ENCODE measurements around the gene GSTM1.
"Not testable (repeated sequence)": the region's sequence is repeated elsewhere in the genome, so short reads cannot be mapped to it uniquely, and the experiment has no call there.

GSTM1 gene

GRCh38 chr1:109697066-109697465, 9.4 kb downstream of the GSTM1 start:
- no peak for DNase-seq (ENCODE audit: low read depth, low spot score)

GRCh38 chr1:109697861-109698260, 10.2 kb downstream of the GSTM1 start:
- not testable (repeated sequence) for DNase-seq (ENCODE audit: low read depth, low spot score)

GRCh38 chr1:109702940-109703339, 15.3 kb downstream of the GSTM1 start:
- not testable (repeated sequence) for DNase-seq (ENCODE audit: low read depth, low spot score)

- DNase-seq (ENCODE audit: low read depth, low spot score), result no peak
Observed at GRCh38 chr1:109704173-109704572, 16.6 kb downstream of the GSTM1 start.

GRCh38 chr1:109705411-109705810, 17.8 kb downstream of the GSTM1 start:
- no peak for DNase-seq (ENCODE audit: low read depth, low spot score)

- peak; percentile 0 for DNase-seq (ENCODE audit: low read depth, low spot score)
Observed at GRCh38 chr1:109708949-109709348, 21.3 kb downstream of the GSTM1 start.

- not testable (repeated sequence) for DNase-seq (ENCODE audit: low read depth, low spot score)
Observed at GRCh38 chr1:109709822-109710221, 22.2 kb downstream of the GSTM1 start.

GRCh38 chr1:109711593-109712320, 24.1 kb downstream of the GSTM1 start, which contains the start of gene GSTM5:
TSS of gene GSTM5 (plus strand) at chr1:109712251. CDS start at chr1:109712313, 62 bp downstream.
- DNase-seq (ENCODE audit: low read depth, low spot score), result peak; percentile 1

- DNase-seq (ENCODE audit: low read depth, low spot score), result no peak
Observed at GRCh38 chr1:109712321-109712864, 24.8 kb downstream of the GSTM1 start.

GRCh38 chr1:109713636-109714035, 26.0 kb downstream of the GSTM1 start:
- DNase-seq (ENCODE audit: low read depth, low spot score), result no peak

GRCh38 chr1:109714661-109715372, 27.2 kb downstream of the GSTM1 start:
- peak; percentile 0 for DNase-seq (ENCODE audit: low read depth, low spot score)

- peak; percentile 0 for DNase-seq (ENCODE audit: low read depth, low spot score)
Observed at GRCh38 chr1:109716121-109716520, 28.5 kb downstream of the GSTM1 start.

GRCh38 chr1:109716570-109717090, 29.0 kb downstream of the GSTM1 start:
- no peak for DNase-seq (ENCODE audit: low read depth, low spot score)

GRCh38 chr1:109717729-109718128, 30.1 kb downstream of the GSTM1 start:
- DNase-seq (ENCODE audit: low read depth, low spot score), result no peak

GRCh38 chr1:109718495-109718894, 30.9 kb downstream of the GSTM1 start:
- peak; percentile 18 for DNase-seq (ENCODE audit: low read depth, low spot score)

- DNase-seq (ENCODE audit: low read depth, low spot score), result peak; percentile 31
Observed at GRCh38 chr1:109719337-109719837, 31.8 kb downstream of the GSTM1 start.

- DNase-seq (ENCODE audit: low read depth, low spot score), result no peak
Observed at GRCh38 chr1:109721042-109721441, 33.4 kb downstream of the GSTM1 start.

GRCh38 chr1:109721971-109722370, 34.4 kb downstream of the GSTM1 start:
- no peak for DNase-seq (ENCODE audit: low read depth, low spot score)

- DNase-seq (ENCODE audit: low read depth, low spot score), result peak; percentile 18
Observed at GRCh38 chr1:109722908-109723691, 35.5 kb downstream of the GSTM1 start.

- no peak for DNase-seq (ENCODE audit: low read depth, low spot score)
Observed at GRCh38 chr1:109724933-109725332, 37.3 kb downstream of the GSTM1 start.

- DNase-seq (ENCODE audit: low read depth, low spot score), result no peak
Observed at GRCh38 chr1:109725510-109725909, 37.9 kb downstream of the GSTM1 start.

All from astrocyte of the hippocampus (primary cell).